Stimulated activated CD8-positive, alpha-beta memory T cell treated with anti-CD3 and anti-CD28 coated beads, Interleukin-12 subunit alpha, Interleukin-12 subunit beta, amount 100 ng/mL, for 1 hour (primary cell): ENCODE measurements around the gene SLC17A5.
"Not testable (repeated sequence)": the region's sequence is repeated elsewhere in the genome, so short reads cannot be mapped to it uniquely, and the experiment has no call there.

Source experiments
- DNase-seq: peaks from one replicate; pipeline ENCODE4 v3.0.0-alpha.2; 2020; ENCODE audit warnings: low read depth

The SLC17A5 gene

GRCh38 chr6:73665686-73666319 is 12.0 kb upstream of the SLC17A5 start:
- no peak for DNase-seq

GRCh38 chr6:73664701-73665100 is 10.9 kb upstream of the SLC17A5 start:
- DNase-seq, result no peak

- DNase-seq, result no peak
Measured at GRCh38 chr6:73657201-73657600, 3.4 kb upstream of the SLC17A5 start.

- no peak for DNase-seq
Measured at GRCh38 chr6:73656531-73657145, 2.8 kb upstream of the SLC17A5 start.

DNA sequence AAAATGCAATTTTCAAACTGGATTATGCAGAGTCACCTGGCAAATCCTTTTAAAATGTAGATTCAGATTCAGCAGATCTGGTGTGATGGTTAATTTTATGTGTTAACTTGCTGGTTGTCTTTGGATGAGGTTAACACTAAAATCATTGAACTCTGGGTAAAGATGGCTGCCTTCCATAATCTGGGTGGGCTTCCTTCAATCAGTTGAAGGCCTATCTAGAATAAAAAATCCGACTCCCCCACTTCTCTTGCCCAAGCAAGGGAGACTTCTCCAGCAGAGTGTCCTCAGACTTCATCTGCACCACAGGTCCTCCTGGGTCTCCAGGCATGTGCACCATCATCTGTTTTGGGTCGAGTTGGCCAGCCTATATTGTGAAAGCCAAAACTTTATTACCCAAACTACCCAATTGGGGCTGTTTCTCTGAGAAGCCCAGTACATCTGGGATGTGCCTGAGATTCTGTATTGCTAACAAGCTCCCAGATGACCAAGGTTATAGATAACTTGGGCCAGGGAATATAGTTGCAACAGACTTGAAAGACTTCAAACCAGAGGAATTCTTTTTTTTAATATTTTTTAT is 1.6 kb upstream of the SLC17A5 start:
- DNase-seq, result no peak

- DNase-seq, result peak; percentile 48
Measured at GRCh38 chr6:73652637-73653570, 888 bp downstream of the SLC17A5 start.

DNA sequence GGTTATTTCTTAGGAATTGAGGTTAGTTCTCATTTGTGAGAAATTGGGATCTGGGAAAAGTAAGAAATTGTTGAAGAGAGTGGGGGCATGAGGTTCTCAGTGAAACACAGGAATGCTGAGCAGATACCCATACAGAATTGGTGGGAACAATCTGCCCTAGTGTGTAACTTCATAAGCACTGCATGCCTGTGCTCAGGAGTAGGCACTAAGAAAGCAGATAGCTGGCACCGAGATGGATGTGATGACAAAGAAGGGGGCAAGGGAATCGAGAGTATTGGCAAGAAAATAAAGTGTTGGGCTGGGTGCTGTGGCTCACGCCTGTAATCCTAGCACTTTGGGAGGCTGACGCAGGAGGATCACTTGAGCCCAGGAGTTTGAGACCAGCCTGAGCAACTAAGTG is 4.0 kb downstream of the SLC17A5 start:
- no peak for DNase-seq

- DNase-seq, result no peak
Measured at GRCh38 chr6:73648166-73648565, 5.6 kb downstream of the SLC17A5 start.

- no peak for DNase-seq
Measured at GRCh38 chr6:73644941-73645591, 8.7 kb downstream of the SLC17A5 start.

GRCh38 chr6:73644030-73644429 is 9.8 kb downstream of the SLC17A5 start:
- no peak for DNase-seq

- no peak for DNase-seq
Measured at GRCh38 chr6:73642530-73642929, 11.3 kb downstream of the SLC17A5 start.

- no peak for DNase-seq
Measured at GRCh38 chr6:73640179-73640750, 13.5 kb downstream of the SLC17A5 start.

- no peak for DNase-seq
Measured at GRCh38 chr6:73639040-73639439, 14.8 kb downstream of the SLC17A5 start.

- no peak for DNase-seq
Measured at GRCh38 chr6:73637404-73637803, 16.4 kb downstream of the SLC17A5 start.

GRCh38 chr6:73636048-73636447 is 17.7 kb downstream of the SLC17A5 start:
- DNase-seq, result no peak

DNA sequence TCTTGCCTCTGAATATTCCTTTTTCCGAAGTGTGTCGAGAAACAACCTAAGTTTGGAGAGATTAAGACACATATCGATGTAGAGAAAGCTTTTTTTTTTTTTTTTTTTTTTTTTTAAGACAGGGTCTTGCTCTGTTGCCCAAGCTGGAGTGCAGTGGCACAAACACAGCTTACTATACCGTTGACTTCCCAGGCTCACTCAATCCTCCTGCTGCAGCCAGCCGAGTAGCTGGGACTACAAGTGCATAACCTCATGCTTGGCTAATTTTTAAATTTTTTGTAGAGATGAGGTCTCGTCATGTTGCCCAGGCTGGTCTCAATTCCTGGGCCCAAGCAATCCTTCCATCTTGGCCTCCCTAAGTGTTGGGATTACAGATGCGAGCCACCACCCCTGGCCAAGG is 21.4 kb downstream of the SLC17A5 start:
- DNase-seq, result no peak

- DNase-seq, result no peak
Measured at GRCh38 chr6:73631849-73632248, 21.9 kb downstream of the SLC17A5 start.

- DNase-seq, result no peak
Measured at GRCh38 chr6:73630401-73630800, 23.4 kb downstream of the SLC17A5 start.

- DNase-seq, result no peak
Measured at GRCh38 chr6:73624896-73625295, 28.9 kb downstream of the SLC17A5 start.

DNA sequence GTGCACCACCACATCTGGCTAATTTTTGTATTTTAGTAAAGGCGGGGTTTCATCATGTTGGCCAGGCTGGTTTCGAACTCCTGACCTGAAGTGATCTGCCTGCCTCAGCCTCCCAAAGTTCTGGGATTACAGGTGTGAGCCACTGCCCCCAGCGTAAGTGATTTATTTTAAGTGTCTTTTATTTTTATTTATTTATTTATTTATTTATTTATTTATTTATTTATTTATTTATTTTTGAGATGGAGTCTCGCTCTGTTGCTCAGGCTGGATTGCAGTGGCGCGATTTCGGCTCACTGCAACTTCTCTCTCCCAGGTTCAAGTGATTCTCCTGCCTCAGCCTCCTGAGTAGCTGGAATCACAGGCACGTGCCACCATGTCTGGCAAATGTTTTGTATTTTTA is 30.3 kb downstream of the SLC17A5 start:
- DNase-seq, result not testable (repeated sequence)

DNA sequence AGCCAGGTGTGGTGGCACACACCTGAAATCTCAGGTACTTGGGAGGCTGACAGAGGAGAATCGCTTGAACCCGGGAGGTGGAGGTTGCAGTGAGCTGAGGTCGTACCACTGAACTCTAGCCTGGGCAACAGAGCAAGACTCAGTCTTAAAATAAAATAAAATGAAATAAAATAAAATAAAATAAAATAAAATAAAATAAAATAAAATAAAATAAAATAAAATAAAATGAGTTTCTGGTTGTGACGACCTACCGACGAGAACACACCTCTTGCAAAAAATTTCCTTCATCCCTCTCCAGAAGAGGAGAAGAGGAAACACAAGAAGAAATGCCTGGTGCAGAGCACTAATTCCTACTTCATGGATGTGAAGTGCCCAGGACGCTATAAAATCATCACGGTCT is 35.7 kb downstream of the SLC17A5 start:
- DNase-seq, result not testable (repeated sequence)

- no peak for DNase-seq
Measured at GRCh38 chr6:73614802-73615201, 39.0 kb downstream of the SLC17A5 start.
